HepG2 (cell line): ENCODE data around the gene GPS1. TPM values are rescaled to one million over a fixed set of nuclear protein-coding genes. Genes with fewer than 3 reads are reported as not detected.

Experiments
- ATAC-seq: fragments of 200-7000 bp; cut with Tn5 transposase; 3 replicates; pipeline ENCODE4 v1.9.1; 2020; ENCODE audit warnings: mild to moderate bottlenecking, moderate library complexity
- BruUV-seq: library from RNA; stranded (reverse); fragments of 400-500 nt; replicated peaks from 2 replicates; lab custom pipeline; 2021; lab: Mats Ljungman, UMichigan
- CTCF ChIA-PET: fragments of 300-600 bp; formaldehyde crosslinking; extraction: SDS; loops from one replicate; lab custom pipeline; 2021; ENCODE audit warnings: low total read pairs, inconsistent platforms, low intra/inter-chr PET ratio; lab: Yijun Ruan, JAX
- POLR2A ChIA-PET: fragments of 350-600 bp; sonication (Branson Sonifier 250); formaldehyde crosslinking; loops from one replicate; lab custom pipeline; 2020; ENCODE audit warnings: antibody characterized with exemption, inconsistent platforms; lab: Yijun Ruan, JAX
- DNase-seq: peaks from one replicate; pipeline ENCODE4 v3.0.0-alpha.2; 2015; ENCODE audit warnings: low spot score
- FAIRE-seq: peaks from 3 replicates; lab custom pipeline; 2011; peaks lifted over from hg19 to GRCh38; lab: Jason Lieb, UNC
- H2AFZ ChIP-seq: one replicate; pipeline ENCODE4 v1.6.1; 2011; ENCODE audit warnings: low read length, inconsistent platforms
- H3K27ac ChIP-seq: fragments of 300-600 bp; 3 replicates; pipeline ENCODE4 v1.8.0; 2011; ENCODE audit warnings: mixed run types, mild to moderate bottlenecking, mixed read lengths, low read length, inconsistent platforms; ENCODE audit not compliant: insufficient read depth; ENCODE audit errors: extremely low read length
- H3K27me3 ChIP-seq, 2 experiments: fragments of 200-600 bp in 1 of 2; 2 replicates in 1 of 2; 3 replicates in 1 of 2; pipeline versions ENCODE4 v1.6.0 to v1.8.0; 2011; ENCODE audit warnings: low read length in 2 of 2, mild to moderate bottlenecking in 2 of 2, moderate library complexity in 2 of 2, inconsistent platforms in 1 of 2; ENCODE audit not compliant: insufficient read depth in 2 of 2, control insufficient read depth in 1 of 2
- H3K36me3 ChIP-seq, 2 experiments: fragments of 200-600 bp in 1 of 2; replicated peaks in 1 of 2; 2 replicates in 1 of 2; 3 replicates in 1 of 2; pipeline versions ENCODE4 v1.5.1 to v1.8.0; 2011; ENCODE audit warnings: low read length in 2 of 2, inconsistent platforms in 1 of 2; ENCODE audit not compliant: insufficient read depth in 2 of 2, control insufficient read depth in 1 of 2
- H3K4me1 ChIP-seq: 2 replicates; pipeline ENCODE4 v1.5.1; 2012; ENCODE audit warnings: low read length, inconsistent platforms; ENCODE audit not compliant: insufficient read depth
- H3K4me2 ChIP-seq: 2 replicates; pipeline ENCODE4 v1.6.0; 2011; ENCODE audit warnings: low read depth, low read length, inconsistent platforms
- H3K4me3 ChIP-seq, 3 experiments: fragments of 200-600 bp in 1 of 3; sonication (generic), shearing (Covaris generic) in 1 of 3; replicated peaks in 1 of 3; 2 replicates each; pipeline ENCODE4 v1.5.1; 2011 to 2016; ENCODE audit warnings: low read length in 3 of 3, inconsistent platforms in 2 of 3, low read depth in 2 of 3, mild to moderate bottlenecking in 2 of 3, control low read depth in 1 of 3, mixed read lengths in 1 of 3; ENCODE audit not compliant: insufficient read depth in 1 of 3
- H3K79me2 ChIP-seq: one replicate; pipeline ENCODE4 v1.6.1; 2011; ENCODE audit warnings: low read length, inconsistent platforms; ENCODE audit not compliant: insufficient read depth
- H3K9ac ChIP-seq: 2 replicates; pipeline ENCODE4 v1.6.0; 2011; ENCODE audit warnings: mild to moderate bottlenecking, low read depth, low read length, inconsistent platforms; ENCODE audit not compliant: insufficient read depth
- H3K9me3 ChIP-seq: 2 replicates; pipeline ENCODE4 v1.5.1; 2012; ENCODE audit warnings: mild to moderate bottlenecking, low read length
- H4K20me1 ChIP-seq: 2 replicates; pipeline ENCODE4 v1.6.0; 2011; ENCODE audit warnings: inconsistent platforms, mild to moderate bottlenecking, low read length, moderate library complexity; ENCODE audit not compliant: insufficient read depth
- MYNN ChIP-seq: sonication (generic); formaldehyde crosslinking; IDR thresholded peaks from 2 replicates; pipeline ENCODE4 v1.4.0; 2020; ENCODE audit warnings: mild to moderate bottlenecking, low read depth, missing genetic modification reagents
- NFE2L1 ChIP-seq: sonication (generic); formaldehyde crosslinking; IDR thresholded peaks from 2 replicates; pipeline ENCODE4 v1.4.0; 2020; ENCODE audit warnings: missing genetic modification reagents, mild to moderate bottlenecking, borderline replicate concordance
- PCBP2 ChIP-seq: fragments of 200-400 bp; formaldehyde crosslinking; optimal IDR thresholded peaks from 2 replicates; pipeline ENCODE3; 2018; ENCODE audit warnings: low read length, low read depth; ENCODE audit not compliant: poor library complexity, severe bottlenecking
- ZC3H13 ChIP-seq: sonication (generic); formaldehyde crosslinking; IDR thresholded peaks from 2 replicates; pipeline ENCODE4 v1.8.1; 2023; ENCODE audit warnings: mild to moderate bottlenecking, missing genetic modification reagents, moderate library complexity
- ZNF296 ChIP-seq: sonication (generic); formaldehyde crosslinking; conservative IDR thresholded peaks from 2 replicates; pipeline ENCODE4 v1.5.0; 2020; ENCODE audit warnings: mild to moderate bottlenecking, missing genetic modification reagents
- WGBS: methylation state at CpG from one replicate; pipeline ENCODE4 v1.1.6; 2017; ENCODE audit warnings: low lambda C conversion rate; 5-methylcytosine and 5-hydroxymethylcytosine counted together
- in situ Hi-C: cut with HindIII; loops from 2 replicates; pipeline ENCODE4 v1.10.0; 2017; ENCODE audit warnings: low pct_unique_long_range_greater_than_20kb; ENCODE audit not compliant: extremely low pct_ligation_motif_present
- intact Hi-C: fragments of 100-400 bp; cut with micrococcal nuclease; formaldehyde crosslinking; loops from one replicate; pipeline ENCODE4 v1.10.0; 2022; ENCODE audit not compliant: unreplicated experiment
- polyA plus RNA-seq, 8 experiments: library from polyadenylated mRNA; depleted of rRNA in 3 of 8; stranded (reverse) in 7 of 8; unstranded in 1 of 8; fragments of >200 nt; fragmentation: Illumina TruSeq in 4 of 8; extraction: Trizol in 4 of 8; gene quantifications; 2 replicates each; pipeline versions ENCODE4 v1.2.1 to v1.2.3, GENCODE V29; 2011 to 2016; ENCODE audit warnings: low read depth in 4 of 8, missing spikeins in 1 of 8, mixed read lengths in 1 of 8; ENCODE audit not compliant: insufficient read depth in 1 of 8
- total RNA-seq, 5 experiments: library from RNA; depleted of rRNA; stranded (reverse); fragments of >200 nt; fragmentation: Illumina TruSeq; extraction: Trizol; gene quantifications; 2 replicates each; pipeline ENCODE4 v1.2.3, GENCODE V29; 2016; ENCODE audit warnings: low read depth in 1 of 5
- TF ChIP-seq, protein P1 (sequence below): sonication (generic); formaldehyde crosslinking; IDR thresholded peaks from 2 replicates; pipeline ENCODE4 v1.4.0; 2020; ENCODE audit warnings: mild to moderate bottlenecking, missing genetic modification reagents
- TF ChIP-seq, protein P2 (sequence below): sonication (generic); formaldehyde crosslinking; IDR thresholded peaks from 2 replicates; pipeline ENCODE4 v1.4.0; 2020; ENCODE audit warnings: missing genetic modification reagents
- TF ChIP-seq, protein P3 (sequence below): sonication (generic); formaldehyde crosslinking; IDR thresholded peaks from 2 replicates; pipeline ENCODE4 v1.5.0; 2020; ENCODE audit warnings: mild to moderate bottlenecking, missing genetic modification reagents
- TF ChIP-seq, protein P4 (sequence below), 2 experiments: sonication (generic) in 1 of 2; formaldehyde crosslinking in 1 of 2; IDR thresholded peaks; 2 replicates each; pipeline versions ENCODE4 v1.5.1 to v1.6.1; 2011 to 2020; ENCODE audit warnings: borderline replicate concordance in 1 of 2, low read depth in 1 of 2, low read length in 1 of 2, mild to moderate bottlenecking in 1 of 2, missing genetic modification reagents in 1 of 2, moderate library complexity in 1 of 2
- TF ChIP-seq, protein P5 (sequence below): sonication (generic); formaldehyde crosslinking; IDR thresholded peaks from 2 replicates; pipeline ENCODE4 v1.4.0; 2020; ENCODE audit warnings: missing genetic modification reagents

Gene GPS1
- total and polyA plus RNA-seq, 2 of the 13 experiments (the other 11 are each of a cell fraction or from before 2014, with no cell fraction given), result 124 to 128 TPM

DNA sequence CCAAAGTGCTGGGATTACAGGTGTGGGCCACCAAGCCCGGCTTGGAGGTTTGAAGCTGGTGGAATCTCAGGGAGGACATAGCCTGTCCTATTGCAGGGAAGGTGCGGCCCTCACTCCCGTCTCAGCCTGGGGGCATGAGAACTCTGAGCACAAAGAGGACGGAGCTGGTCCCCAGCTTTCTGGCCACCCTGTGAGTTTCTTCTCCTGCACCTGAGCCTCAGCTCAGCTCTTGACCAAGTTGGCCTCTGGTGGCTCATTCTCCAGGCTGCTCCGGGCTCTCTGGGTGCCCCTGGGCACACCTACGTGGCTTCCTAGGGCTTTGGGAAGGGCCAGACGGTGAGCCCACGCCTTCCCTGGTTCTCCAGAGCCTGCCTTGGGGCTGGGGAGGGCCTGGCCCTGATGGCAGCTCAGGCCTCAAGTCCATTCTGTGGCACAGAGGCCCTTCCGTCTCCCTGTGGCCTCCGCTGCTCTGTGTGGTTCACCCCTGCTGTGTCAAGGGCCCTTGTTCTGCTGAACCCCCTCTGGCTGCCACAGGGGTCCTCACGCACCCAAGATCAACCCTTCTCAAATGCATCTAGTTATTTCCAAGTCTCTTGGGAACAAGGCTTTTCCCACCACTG lies 53.2 kb downstream of the GPS1 start (continued):
- TF ChIP-seq NFE2L1, result 0 out of 2 replicates have a peak, but pooled peaks have one; percentile 57

DNA sequence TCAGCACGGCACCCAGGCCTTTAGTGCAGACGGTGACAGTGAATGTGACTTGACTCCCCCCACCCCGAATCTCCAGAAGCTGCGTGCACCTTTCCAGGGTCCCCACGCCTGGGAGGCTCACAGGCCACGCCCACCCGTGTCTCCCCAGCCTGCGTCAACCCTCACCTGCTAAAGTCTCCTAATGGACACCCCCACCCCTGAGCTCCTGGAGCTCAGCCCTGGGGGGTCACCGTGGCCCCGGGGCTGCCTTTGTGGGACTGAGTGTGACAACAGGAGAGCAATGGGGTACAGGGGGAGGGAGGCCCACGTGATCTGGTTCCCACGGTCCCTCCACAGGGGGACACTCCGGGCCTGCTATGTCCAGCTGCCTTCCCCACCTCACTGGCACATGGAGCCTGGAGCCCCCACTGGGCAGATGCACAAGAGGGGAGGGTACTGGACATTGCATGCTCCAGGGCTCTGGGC lies 53.8 kb downstream of the GPS1 start:
- Histone ChIP-seq H4K20me1 (no peaks in the 10 kb centered on the region), H3K9ac (peak overlapping the region; percentile 78), H3K4me1 (peaks cover 79% of the 10 kb centered on the region), H3K27me3 (no peaks in the 10 kb centered on the region), H3K36me3 (no peaks in the 10 kb centered on the region), H3K9me3 (no peaks in the 10 kb centered on the region), H3K79me2 (peaks cover 16% of the 10 kb centered on the region), H3K27ac (peak overlapping the region; percentile 72), H3K4me3 (peak overlapping the region; percentile 56 to 82 (median 57)), H3K4me2 (peak overlapping the region; percentile 95), H2AFZ (no peak overlapping the region)
- DNase-seq (no peak), ATAC-seq (no peak), FAIRE-seq (no peak)
- BruUV-seq, result no TSS peak
- in situ Hi-C loops, result no loop called here
- 39% methylated on average over 13 of the region's 13 CpGs for WGBS
- CTCF ChIA-PET, result interaction anchor here (2.6 kb wide), 1 partner anchor 48 kb away, joined by 16 read pairs; no protein-coding TSS in a partner anchor
- POLR2A ChIA-PET, result interaction anchor here (0.5 to 5.9 kb wide), 25 partner anchors 7 to 675 kb away, joined by 3 to 61 read pairs (median 5); partner anchors contain the start of genes CENPX, DCXR, DUS1L and FASN
- intact Hi-C loops, result loop anchor here (10.0 kb wide), 1 partner anchor 129 kb away; no protein-coding TSS in a partner anchor
- TF ChIP-seq, protein P1, sequence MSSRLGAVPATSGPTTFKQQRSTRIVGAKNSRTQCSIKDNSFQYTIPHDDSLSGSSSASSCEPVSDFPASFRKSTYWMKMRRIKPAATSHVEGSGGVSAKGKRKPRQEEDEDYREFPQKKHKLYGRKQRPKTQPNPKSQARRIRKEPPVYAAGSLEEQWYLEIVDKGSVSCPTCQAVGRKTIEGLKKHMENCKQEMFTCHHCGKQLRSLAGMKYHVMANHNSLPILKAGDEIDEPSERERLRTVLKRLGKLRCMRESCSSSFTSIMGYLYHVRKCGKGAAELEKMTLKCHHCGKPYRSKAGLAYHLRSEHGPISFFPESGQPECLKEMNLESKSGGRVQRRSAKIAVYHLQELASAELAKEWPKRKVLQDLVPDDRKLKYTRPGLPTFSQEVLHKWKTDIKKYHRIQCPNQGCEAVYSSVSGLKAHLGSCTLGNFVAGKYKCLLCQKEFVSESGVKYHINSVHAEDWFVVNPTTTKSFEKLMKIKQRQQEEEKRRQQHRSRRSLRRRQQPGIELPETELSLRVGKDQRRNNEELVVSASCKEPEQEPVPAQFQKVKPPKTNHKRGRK (CRISPR knock-in tag), result no peak
- TF ChIP-seq MYNN (CRISPR knock-in tag) (0 out of 2 replicates have a peak, but pooled peaks have one; percentile 8), ZNF296 (CRISPR knock-in tag) (peak; percentile 17; the same call in 1 of the 2 replicates), ZC3H13 (peak; percentile 17; the same call in 1 of the 2 replicates), PCBP2 (no peak)
- TF ChIP-seq, protein P2, sequence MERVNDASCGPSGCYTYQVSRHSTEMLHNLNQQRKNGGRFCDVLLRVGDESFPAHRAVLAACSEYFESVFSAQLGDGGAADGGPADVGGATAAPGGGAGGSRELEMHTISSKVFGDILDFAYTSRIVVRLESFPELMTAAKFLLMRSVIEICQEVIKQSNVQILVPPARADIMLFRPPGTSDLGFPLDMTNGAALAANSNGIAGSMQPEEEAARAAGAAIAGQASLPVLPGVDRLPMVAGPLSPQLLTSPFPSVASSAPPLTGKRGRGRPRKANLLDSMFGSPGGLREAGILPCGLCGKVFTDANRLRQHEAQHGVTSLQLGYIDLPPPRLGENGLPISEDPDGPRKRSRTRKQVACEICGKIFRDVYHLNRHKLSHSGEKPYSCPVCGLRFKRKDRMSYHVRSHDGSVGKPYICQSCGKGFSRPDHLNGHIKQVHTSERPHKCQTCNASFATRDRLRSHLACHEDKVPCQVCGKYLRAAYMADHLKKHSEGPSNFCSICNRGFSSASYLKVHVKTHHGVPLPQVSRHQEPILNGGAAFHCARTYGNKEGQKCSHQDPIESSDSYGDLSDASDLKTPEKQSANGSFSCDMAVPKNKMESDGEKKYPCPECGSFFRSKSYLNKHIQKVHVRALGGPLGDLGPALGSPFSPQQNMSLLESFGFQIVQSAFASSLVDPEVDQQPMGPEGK (CRISPR knock-in tag), result 0 out of 2 replicates have a peak, but pooled peaks have one; percentile 40
- TF ChIP-seq, protein P3, sequence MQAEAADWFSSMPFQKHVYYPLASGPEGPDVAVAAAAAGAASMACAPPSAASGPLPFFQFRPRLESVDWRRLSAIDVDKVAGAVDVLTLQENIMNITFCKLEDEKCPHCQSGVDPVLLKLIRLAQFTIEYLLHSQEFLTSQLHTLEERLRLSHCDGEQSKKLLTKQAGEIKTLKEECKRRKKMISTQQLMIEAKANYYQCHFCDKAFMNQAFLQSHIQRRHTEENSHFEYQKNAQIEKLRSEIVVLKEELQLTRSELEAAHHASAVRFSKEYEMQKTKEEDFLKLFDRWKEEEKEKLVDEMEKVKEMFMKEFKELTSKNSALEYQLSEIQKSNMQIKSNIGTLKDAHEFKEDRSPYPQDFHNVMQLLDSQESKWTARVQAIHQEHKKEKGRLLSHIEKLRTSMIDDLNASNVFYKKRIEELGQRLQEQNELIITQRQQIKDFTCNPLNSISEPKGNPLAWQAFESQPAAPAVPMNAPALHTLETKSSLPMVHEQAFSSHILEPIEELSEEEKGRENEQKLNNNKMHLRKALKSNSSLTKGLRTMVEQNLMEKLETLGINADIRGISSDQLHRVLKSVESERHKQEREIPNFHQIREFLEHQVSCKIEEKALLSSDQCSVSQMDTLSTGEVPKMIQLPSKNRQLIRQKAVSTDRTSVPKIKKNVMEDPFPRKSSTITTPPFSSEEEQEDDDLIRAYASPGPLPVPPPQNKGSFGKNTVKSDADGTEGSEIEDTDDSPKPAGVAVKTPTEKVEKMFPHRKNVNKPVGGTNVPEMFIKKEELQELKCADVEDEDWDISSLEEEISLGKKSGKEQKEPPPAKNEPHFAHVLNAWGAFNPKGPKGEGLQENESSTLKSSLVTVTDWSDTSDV (CRISPR knock-in tag), result peak; percentile 73; the same call in 1 of the 2 replicates
- TF ChIP-seq, protein P4, sequence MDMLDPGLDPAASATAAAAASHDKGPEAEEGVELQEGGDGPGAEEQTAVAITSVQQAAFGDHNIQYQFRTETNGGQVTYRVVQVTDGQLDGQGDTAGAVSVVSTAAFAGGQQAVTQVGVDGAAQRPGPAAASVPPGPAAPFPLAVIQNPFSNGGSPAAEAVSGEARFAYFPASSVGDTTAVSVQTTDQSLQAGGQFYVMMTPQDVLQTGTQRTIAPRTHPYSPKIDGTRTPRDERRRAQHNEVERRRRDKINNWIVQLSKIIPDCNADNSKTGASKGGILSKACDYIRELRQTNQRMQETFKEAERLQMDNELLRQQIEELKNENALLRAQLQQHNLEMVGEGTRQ (IDR thresholded peaks at IDR 0.05; ENCODE audit: low read depth, low read length), result no peak
- TF ChIP-seq, protein P4 (CRISPR knock-in tag; IDR thresholded peaks at IDR 0.05; ENCODE audit: borderline replicate concordance), result peak; percentile 50
- TF ChIP-seq, protein P5, sequence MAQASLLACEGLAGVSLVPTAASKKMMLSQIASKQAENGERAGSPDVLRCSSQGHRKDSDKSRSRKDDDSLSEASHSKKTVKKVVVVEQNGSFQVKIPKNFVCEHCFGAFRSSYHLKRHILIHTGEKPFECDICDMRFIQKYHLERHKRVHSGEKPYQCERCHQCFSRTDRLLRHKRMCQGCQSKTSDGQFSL (CRISPR knock-in tag), result 0 out of 2 replicates have a peak, but pooled peaks have one; percentile 38
